IPS-18c (cell line): ENCODE data around the gene PCBP2.

ENCODE experiments used
- H3K4me3 ChIP-seq: 2 replicates; pipeline ENCODE4 v1.7.0; 2013; ENCODE audit warnings: low read depth, mild to moderate bottlenecking, low read length, moderate library complexity; ENCODE audit not compliant: insufficient read depth
- H3K9me3 ChIP-seq: one replicate; pipeline ENCODE4 v1.6.1; 2013; ENCODE audit warnings: mild to moderate bottlenecking, low read length, moderate library complexity; ENCODE audit not compliant: control insufficient read depth, insufficient read depth

Gene PCBP2

GRCh38 chr12:53499266-53500141 lies 47.6 kb downstream of the PCBP2 start, which contains the start of gene MAP3K12:
Gene MAP3K12 (minus strand): TSS chr12:53499458. CDS start chr12:53487391, 12,067 bp downstream.
- Histone ChIP-seq H3K9me3 (no peaks in the 10 kb centered on the region), H3K4me3 (peak within 1 kb of the TSS; percentile 74)

GRCh38 chr12:53500142-53500775 lies 48.4 kb downstream of the PCBP2 start:
- peak overlapping the region; percentile 74 for H3K4me3 ChIP-seq
- H3K9me3 ChIP-seq: no peaks in the 10 kb centered on the region

GRCh38 chr12:53500776-53501614 lies 49.1 kb downstream of the PCBP2 start, which contains the start of gene TARBP2:
Gene TARBP2 (plus strand): TSS chr12:53501283. CDS start chr12:53501409, 126 bp downstream.
- Histone ChIP-seq H3K4me3 (peak within 1 kb of the TSS; percentile 95), H3K9me3 (no peaks in the 10 kb centered on the region)

- H3K9me3 ChIP-seq: no peaks in the 10 kb centered on the region
- peak overlapping the region; percentile 95 for H3K4me3 ChIP-seq
Observed at GRCh38 chr12:53501615-53502181, 49.8 kb downstream of the PCBP2 start.

- Histone ChIP-seq H3K9me3 (no peaks in the 10 kb centered on the region), H3K4me3 (peak overlapping the region; percentile 95; the same call in 1 of the 2 replicates)
Observed at GRCh38 chr12:53502331-53502730, 50.4 kb downstream of the PCBP2 start.

GRCh38 chr12:53502983-53503728 lies 51.3 kb downstream of the PCBP2 start:
- Histone ChIP-seq H3K4me3 (no peak overlapping the region), H3K9me3 (no peaks in the 10 kb centered on the region)

- H3K9me3 ChIP-seq: no peaks in the 10 kb centered on the region
- no peak overlapping the region for H3K4me3 ChIP-seq
Observed at GRCh38 chr12:53504004-53504920, 52.4 kb downstream of the PCBP2 start.

GRCh38 chr12:53505086-53505485 lies 53.2 kb downstream of the PCBP2 start:
- H3K9me3 ChIP-seq: no peaks in the 10 kb centered on the region
- H3K4me3 ChIP-seq: no peak overlapping the region

GRCh38 chr12:53505555-53506449 lies 53.9 kb downstream of the PCBP2 start:
- H3K4me3 ChIP-seq: no peak overlapping the region

GRCh38 chr12:53506450-53506785 lies 54.5 kb downstream of the PCBP2 start:
- H3K9me3 ChIP-seq: no peaks in the 10 kb centered on the region
- H3K4me3 ChIP-seq: no peak overlapping the region

More at GRCh38 chr12:53505555-53506449, 53.9 kb downstream of the PCBP2 start:
- no peaks in the 10 kb centered on the region for H3K9me3 ChIP-seq

- H3K9me3 ChIP-seq: no peaks in the 10 kb centered on the region
- no peak within 1 kb of the TSS for H3K4me3 ChIP-seq
Observed at GRCh38 chr12:53506881-53507602, 55.1 kb downstream of the PCBP2 start, which contains the start of gene NPFF. Gene NPFF (minus strand): TSS chr12:53507484. CDS start chr12:53507474, 10 bp downstream.

GRCh38 chr12:53507603-53507885 lies 55.6 kb downstream of the PCBP2 start:
- H3K4me3 ChIP-seq: no peak overlapping the region
- no peaks in the 10 kb centered on the region for H3K9me3 ChIP-seq

GRCh38 chr12:53508534-53509170 lies 56.8 kb downstream of the PCBP2 start:
- H3K9me3 ChIP-seq: no peaks in the 10 kb centered on the region
- no peak overlapping the region for H3K4me3 ChIP-seq
